Measurements from ENCODE around the gene TBC1D9. TPM values are rescaled to one million over a fixed set of nuclear protein-coding genes. Genes with fewer than 3 reads are reported as not detected.

The TBC1D9 gene
- polyA plus RNA-seq, 1 of the 3 experiments (the other 2 are of a cell fraction) = 13.5 TPM

GRCh38 chr4:140691369-140691768, 64.8 kb downstream of the TBC1D9 start:
- Histone ChIP-seq H3K27me3 (ENCODE audit: insufficient read depth) (no peaks in the 10 kb centered on the region), H3K9me3 (no peaks in the 10 kb centered on the region), H2AFZ (ENCODE audit: low read depth) (no peak overlapping the region), H3K79me2 (ENCODE audit: insufficient read depth) (no peaks in the 10 kb centered on the region; the same call in 1 of the 2 replicates), H3K36me3 (replicated peaks in 1 of 2; ENCODE audit: control insufficient read depth in 1 of 2, insufficient read depth in 2 of 2, low read length in 1 of 2) (peaks cover 0 to 3% of the 10 kb centered on the region in 2 experiments), H3K9ac (no peak overlapping the region), H3K4me1 (ENCODE audit: control insufficient read depth in 1 of 2, insufficient read depth in 2 of 2, low read depth in 1 of 2, low read length in 1 of 2) (peaks cover 9 to 22% of the 10 kb centered on the region in 2 experiments; a peak in 3 of 4 replicates), H4K20me1 (ENCODE audit: insufficient read depth) (no peaks in the 10 kb centered on the region), H3K27ac (ENCODE audit: low read depth in 2 of 2, low read length in 1 of 2) (no peak overlapping the region), H3K4me3 (ENCODE audit: low read depth in 2 of 2, low read length in 1 of 2) (no peak overlapping the region), H3K4me2 (no peak overlapping the region), H3F3A (replicated peaks; ENCODE audit: insufficient read depth) (no peaks in the 10 kb centered on the region), H3K9me2 (no peaks in the 10 kb centered on the region)
- ChIA-PET POLR2A (no interaction called here), CTCF (interaction anchor here (0.7 to 1.0 kb wide), 2 partner anchors 331 to 1920 kb away, joined by 3 read pairs; no protein-coding TSS in a partner anchor)
- no peak for TF ChIP-seq EP300 (IDR thresholded peaks at IDR 0.05; ENCODE audit: borderline replicate concordance in 1 of 2, low read depth in 1 of 2, low read length in 1 of 2)
- TF ChIP-seq, protein P1, sequence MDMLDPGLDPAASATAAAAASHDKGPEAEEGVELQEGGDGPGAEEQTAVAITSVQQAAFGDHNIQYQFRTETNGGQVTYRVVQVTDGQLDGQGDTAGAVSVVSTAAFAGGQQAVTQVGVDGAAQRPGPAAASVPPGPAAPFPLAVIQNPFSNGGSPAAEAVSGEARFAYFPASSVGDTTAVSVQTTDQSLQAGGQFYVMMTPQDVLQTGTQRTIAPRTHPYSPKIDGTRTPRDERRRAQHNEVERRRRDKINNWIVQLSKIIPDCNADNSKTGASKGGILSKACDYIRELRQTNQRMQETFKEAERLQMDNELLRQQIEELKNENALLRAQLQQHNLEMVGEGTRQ (IDR thresholded peaks at IDR 0.05; ENCODE audit: borderline replicate concordance, low read depth, low read length) = no peak
- no peak for TF ChIP-seq TEAD4 (IDR thresholded peaks at IDR 0.05; ENCODE audit: borderline replicate concordance, insufficient read depth)
- TF ChIP-seq GABPA (IDR thresholded peaks at IDR 0.05; ENCODE audit: low read depth) = no peak
- TF ChIP-seq MXI1 (IDR thresholded peaks at IDR 0.05; ENCODE audit: low read depth, low read length) = no peak
- no peak for TF ChIP-seq ZBTB33 (IDR thresholded peaks at IDR 0.05; ENCODE audit: borderline replicate concordance, low read depth)
- DNase-seq = no peak
- WGBS (ENCODE audit: low lambda C conversion rate) = 91% methylated on average over 2 of the region's 2 CpGs

DNA sequence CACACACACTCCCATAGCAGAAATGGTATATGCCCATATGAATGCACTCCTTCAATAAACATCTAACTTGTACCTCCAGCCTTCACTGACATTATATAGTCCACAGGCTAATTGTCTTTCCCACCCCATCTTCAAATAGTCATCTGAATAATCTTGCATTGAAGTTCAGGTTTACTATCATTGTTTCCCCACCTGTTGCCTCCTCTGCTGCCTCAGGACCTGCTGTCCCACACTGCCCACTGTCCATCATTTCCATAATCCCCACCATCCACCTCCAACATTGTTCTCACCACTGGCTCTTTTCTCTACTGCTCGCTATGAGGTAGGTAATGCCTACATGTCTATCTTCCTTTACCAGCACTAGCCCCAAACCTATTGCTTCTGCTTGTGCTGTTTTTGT, 66.1 kb downstream of the TBC1D9 start:
- Histone ChIP-seq H2AFZ (ENCODE audit: low read depth) (no peak overlapping the region), H3K4me3 (ENCODE audit: low read depth in 2 of 2, low read length in 1 of 2) (no peak overlapping the region), H3K4me1 (ENCODE audit: control insufficient read depth in 1 of 2, insufficient read depth in 2 of 2, low read depth in 1 of 2, low read length in 1 of 2) (peaks cover 9 to 22% of the 10 kb centered on the region in 2 experiments; a peak in 3 of 4 replicates), H3K36me3 (replicated peaks in 1 of 2; ENCODE audit: control insufficient read depth in 1 of 2, insufficient read depth in 2 of 2, low read length in 1 of 2) (peaks cover 6 to 13% of the 10 kb centered on the region in 2 experiments), H3K9me2 (no peaks in the 10 kb centered on the region), H3F3A (replicated peaks; ENCODE audit: insufficient read depth) (no peaks in the 10 kb centered on the region), H3K79me2 (ENCODE audit: insufficient read depth) (no peaks in the 10 kb centered on the region; the same call in 1 of the 2 replicates), H3K27ac (ENCODE audit: low read depth in 2 of 2, low read length in 1 of 2) (no peak overlapping the region), H3K27me3 (ENCODE audit: insufficient read depth) (no peaks in the 10 kb centered on the region), H3K9ac (no peak overlapping the region), H4K20me1 (ENCODE audit: insufficient read depth) (no peaks in the 10 kb centered on the region), H3K9me3 (no peaks in the 10 kb centered on the region), H3K4me2 (no peak overlapping the region)
- POLR2A ChIA-PET = no interaction called here
- DNase-seq = no peak
- CTCF ChIA-PET = no interaction called here
- TF ChIP-seq PBX3 (IDR thresholded peaks at IDR 0.05) = no peak
- TF ChIP-seq SIN3A (IDR thresholded peaks at IDR 0.05; ENCODE audit: borderline replicate concordance, low read depth, low read length) = no peak
- TF ChIP-seq, protein P2, sequence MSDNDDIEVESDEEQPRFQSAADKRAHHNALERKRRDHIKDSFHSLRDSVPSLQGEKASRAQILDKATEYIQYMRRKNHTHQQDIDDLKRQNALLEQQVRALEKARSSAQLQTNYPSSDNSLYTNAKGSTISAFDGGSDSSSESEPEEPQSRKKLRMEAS (IDR thresholded peaks at IDR 0.05; ENCODE audit: low read depth) = no peak
- no peak for TF ChIP-seq TEAD4 (IDR thresholded peaks at IDR 0.05; ENCODE audit: borderline replicate concordance, insufficient read depth)
- TF ChIP-seq RFX5 (IDR thresholded peaks at IDR 0.05; ENCODE audit: low read length) = no peak
- TF ChIP-seq, protein P3, sequence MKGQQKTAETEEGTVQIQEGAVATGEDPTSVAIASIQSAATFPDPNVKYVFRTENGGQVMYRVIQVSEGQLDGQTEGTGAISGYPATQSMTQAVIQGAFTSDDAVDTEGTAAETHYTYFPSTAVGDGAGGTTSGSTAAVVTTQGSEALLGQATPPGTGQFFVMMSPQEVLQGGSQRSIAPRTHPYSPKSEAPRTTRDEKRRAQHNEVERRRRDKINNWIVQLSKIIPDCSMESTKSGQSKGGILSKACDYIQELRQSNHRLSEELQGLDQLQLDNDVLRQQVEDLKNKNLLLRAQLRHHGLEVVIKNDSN (IDR thresholded peaks at IDR 0.05; ENCODE audit: borderline replicate concordance, low read depth) = no peak
- TF ChIP-seq EZH2phosphoT487 (IDR thresholded peaks at IDR 0.05; ENCODE audit: borderline replicate concordance, low read depth) = no peak
- TF ChIP-seq MEF2A (IDR thresholded peaks at IDR 0.05; ENCODE audit: borderline replicate concordance, low read depth) = no peak
- TF ChIP-seq RCOR1 (IDR thresholded peaks at IDR 0.05; ENCODE audit: low read length) = no peak
- TF ChIP-seq CHD2 (IDR thresholded peaks at IDR 0.05; ENCODE audit: low read length, partially characterized antibody) = no peak
- TF ChIP-seq, protein P1 (IDR thresholded peaks at IDR 0.05; ENCODE audit: borderline replicate concordance, low read depth, low read length) = no peak
- no peak for TF ChIP-seq ELF1 (IDR thresholded peaks at IDR 0.05)
- WGBS (ENCODE audit: low lambda C conversion rate) = 100% methylated on average over 1 of the region's 1 CpG

All from SK-N-SH (cell line).